ENCODE results near the gene CTNNA2. TPM values are rescaled to one million over a fixed set of nuclear protein-coding genes. Genes with fewer than 3 reads are reported as not detected.
"Not testable (repeated sequence)": the region's sequence is repeated elsewhere in the genome, so short reads cannot be mapped to it uniquely, and the experiment has no call there.

The CTNNA2 gene
- polyA plus RNA-seq, 4 donors = 3.9 to 4.6 (median 4.3) TPM

GRCh38 chr2:80012061-80012460 is 499.2 kb downstream of the CTNNA2 start:
- DNase-seq (ENCODE audit: low read depth in 4 of 4, low spot score in 3 of 4) = no peak

GRCh38 chr2:80014637-80015036 is 501.8 kb downstream of the CTNNA2 start:
- no peak for DNase-seq (ENCODE audit: low read depth in 4 of 4, low spot score in 3 of 4)

- DNase-seq (ENCODE audit: low read depth in 4 of 4, low spot score in 3 of 4) = no peak
Measured at GRCh38 chr2:80016171-80016570, 503.3 kb downstream of the CTNNA2 start.

GRCh38 chr2:80019571-80020460 is 507.0 kb downstream of the CTNNA2 start:
- no peak for DNase-seq (ENCODE audit: low read depth in 4 of 4, low spot score in 3 of 4)

- no peak for DNase-seq (ENCODE audit: low read depth in 4 of 4, low spot score in 3 of 4)
Measured at GRCh38 chr2:80022018-80022417, 509.2 kb downstream of the CTNNA2 start.

GRCh38 chr2:80026040-80026729 is 513.3 kb downstream of the CTNNA2 start:
- no peak for DNase-seq (ENCODE audit: low read depth in 4 of 4, low spot score in 3 of 4)

GRCh38 chr2:80028051-80028450 is 515.2 kb downstream of the CTNNA2 start:
- no peak for DNase-seq (ENCODE audit: low read depth in 4 of 4, low spot score in 3 of 4)

GRCh38 chr2:80028584-80028983 is 515.7 kb downstream of the CTNNA2 start:
- DNase-seq (ENCODE audit: low read depth in 4 of 4, low spot score in 3 of 4) = no peak

GRCh38 chr2:80030135-80030534 is 517.3 kb downstream of the CTNNA2 start:
- no peak for DNase-seq (ENCODE audit: low read depth in 4 of 4, low spot score in 3 of 4)

- not testable (repeated sequence) for DNase-seq (ENCODE audit: low read depth in 4 of 4, low spot score in 3 of 4)
Measured at GRCh38 chr2:80032684-80033083, 519.8 kb downstream of the CTNNA2 start.

GRCh38 chr2:80035749-80036285 is 523.0 kb downstream of the CTNNA2 start:
- DNase-seq (ENCODE audit: low read depth in 4 of 4, low spot score in 3 of 4) = no peak

- no peak for DNase-seq (ENCODE audit: low read depth in 4 of 4, low spot score in 3 of 4)
Measured at GRCh38 chr2:80037310-80037709, 524.5 kb downstream of the CTNNA2 start.

GRCh38 chr2:80040226-80040625 is 527.4 kb downstream of the CTNNA2 start:
- DNase-seq (ENCODE audit: low read depth in 4 of 4, low spot score in 3 of 4) = no peak

GRCh38 chr2:80042635-80043034 is 529.8 kb downstream of the CTNNA2 start:
- DNase-seq (ENCODE audit: low read depth in 4 of 4, low spot score in 3 of 4) = no peak

- no peak for DNase-seq (ENCODE audit: low read depth in 4 of 4, low spot score in 3 of 4)
Measured at GRCh38 chr2:80048296-80048695, 535.4 kb downstream of the CTNNA2 start.

- DNase-seq (ENCODE audit: low read depth in 4 of 4, low spot score in 3 of 4) = no peak
Measured at GRCh38 chr2:80050246-80050645, 537.4 kb downstream of the CTNNA2 start.

GRCh38 chr2:80053522-80054345 is 540.9 kb downstream of the CTNNA2 start:
- no peak for DNase-seq (ENCODE audit: low read depth in 4 of 4, low spot score in 3 of 4)

- DNase-seq (ENCODE audit: low read depth in 4 of 4, low spot score in 3 of 4) = no peak
Measured at GRCh38 chr2:80054346-80054675, 541.5 kb downstream of the CTNNA2 start.

GRCh38 chr2:80057956-80058355 is 545.1 kb downstream of the CTNNA2 start:
- DNase-seq (ENCODE audit: low read depth in 4 of 4, low spot score in 3 of 4) = no peak

- DNase-seq (ENCODE audit: low read depth in 4 of 4, low spot score in 3 of 4) = no peak
Measured at GRCh38 chr2:80058562-80058961, 545.7 kb downstream of the CTNNA2 start.

- DNase-seq (ENCODE audit: low read depth in 4 of 4, low spot score in 3 of 4) = no peak
Measured at GRCh38 chr2:80059447-80059846, 546.6 kb downstream of the CTNNA2 start.

Measured in right renal pelvis (tissue), 4 donors.